Lung microvascular endothelial cell (primary cell): Measurements from ENCODE around the gene TMEM81. TPM values are rescaled to one million over a fixed set of nuclear protein-coding genes. Genes with fewer than 3 reads are reported as not detected.

Source experiments
- DNase-seq, 2 donors: peaks; one replicate each; pipeline versions ENCODE4 v3.0.0 to v3.0.0-alpha.2; 2010; ENCODE audit warnings: low read depth in 2 of 2
- total RNA-seq: library from RNA; depleted of rRNA; stranded (reverse); fragments of >200 nt; gene quantifications from 2 replicates; pipeline ENCODE4 v1.2.1, GENCODE V29; 2014

TMEM81 gene
- total RNA-seq, 1 donor from 2014 or later: 2.0 TPM

GRCh38 chr1:205061227-205061626 is 23.0 kb downstream of the TMEM81 start:
- DNase-seq: no peak

- DNase-seq: no peak
These were observed 23.5 kb downstream of the TMEM81 start for GRCh38 chr1:205060746-205061145.

- DNase-seq: no peak
These were observed 24.6 kb downstream of the TMEM81 start for GRCh38 chr1:205059660-205060059.

- DNase-seq: no peak
These were observed 25.4 kb downstream of the TMEM81 start for GRCh38 chr1:205058853-205059252.

- DNase-seq: no peak
These were observed 26.3 kb downstream of the TMEM81 start for GRCh38 chr1:205057808-205058575.

GRCh38 chr1:205056956-205057568 is 27.2 kb downstream of the TMEM81 start:
- DNase-seq: no peak

GRCh38 chr1:205056188-205056611 is 28.1 kb downstream of the TMEM81 start:
- DNase-seq: no peak

GRCh38 chr1:205054013-205054412 is 30.2 kb downstream of the TMEM81 start:
- no peak for DNase-seq

GRCh38 chr1:205053296-205053695 is 31.0 kb downstream of the TMEM81 start:
- DNase-seq: no peak

- DNase-seq: no peak
These were observed 31.6 kb downstream of the TMEM81 start for GRCh38 chr1:205052690-205053089.

- DNase-seq: no peak
These were observed 34.8 kb downstream of the TMEM81 start for GRCh38 chr1:205049479-205049878.

GRCh38 chr1:205048382-205048781 is 35.9 kb downstream of the TMEM81 start:
- DNase-seq: no peak

- DNase-seq: no peak
These were observed 36.5 kb downstream of the TMEM81 start for GRCh38 chr1:205047764-205048231.

- DNase-seq: no peak
These were observed 37.4 kb downstream of the TMEM81 start for GRCh38 chr1:205046870-205047269.

GRCh38 chr1:205045146-205045545 is 39.1 kb downstream of the TMEM81 start:
- DNase-seq: no peak

GRCh38 chr1:205044741-205045140 is 39.5 kb downstream of the TMEM81 start:
- DNase-seq: no peak

GRCh38 chr1:205043866-205044265 is 40.4 kb downstream of the TMEM81 start:
- no peak for DNase-seq

GRCh38 chr1:205042911-205043806 is 41.1 kb downstream of the TMEM81 start, which contains the start of gene CNTN2:
CNTN2 (plus strand) TSS chr1:205043212; CDS start chr1:205053186, 9,974 bp downstream.
- no peak for DNase-seq

- no peak for DNase-seq
These were observed 42.0 kb downstream of the TMEM81 start for GRCh38 chr1:205041998-205042910.

GRCh38 chr1:205041001-205041715 is 43.1 kb downstream of the TMEM81 start:
- DNase-seq: no peak
